ENCODE data around the gene CLCN3. TPM values are rescaled to one million over a fixed set of nuclear protein-coding genes. Genes with fewer than 3 reads are reported as not detected.
"Not testable (repeated sequence)": the region's sequence is repeated elsewhere in the genome, so short reads cannot be mapped to it uniquely, and the experiment has no call there.

The CLCN3 gene
- polyA plus RNA-seq, 1 donor, result 64.6 TPM

DNA sequence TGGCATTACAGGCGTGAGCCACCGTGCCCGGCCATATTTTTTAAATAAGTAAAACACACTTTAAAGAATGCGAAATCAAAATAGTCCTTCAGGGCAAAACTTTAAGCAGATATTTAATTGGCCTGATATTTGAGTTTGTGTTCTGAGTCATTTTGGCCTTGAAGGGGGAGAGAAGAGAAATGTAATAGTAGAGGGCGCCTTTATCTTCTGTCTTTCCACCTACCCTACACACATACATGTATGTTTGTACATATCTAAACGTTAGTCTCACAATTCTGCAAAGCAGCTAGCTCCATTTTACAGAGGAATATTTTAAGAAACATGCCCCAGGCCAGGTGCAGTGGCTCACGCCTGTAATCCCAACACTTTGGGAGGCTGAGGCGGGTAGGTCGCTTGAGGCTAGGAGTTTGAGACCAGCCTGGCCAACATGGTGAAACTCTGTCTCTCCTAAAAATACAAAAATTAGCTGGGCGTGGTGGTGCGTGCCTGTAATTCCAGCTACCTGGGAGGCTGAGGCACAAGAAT is 151.2 kb downstream of the CLCN3 start:
- not testable (repeated sequence) for DNase-seq

Other genes with a start within 250 kb of the CLCN3 start
- 26.2 TPM for gene NEK1, start 8.0 kb upstream of the CLCN3 start, polyA plus RNA-seq (ENCODE audit: insufficient read length)
- 47.5 TPM for gene HPF1, start 137.4 kb downstream of the CLCN3 start, polyA plus RNA-seq (ENCODE audit: insufficient read length)

Measured in left kidney (tissue), 2 donors.